ENCODE results near the gene CARM1.
"Not testable (repeated sequence)": the region's sequence is repeated elsewhere in the genome, so short reads cannot be mapped to it uniquely, and the experiment has no call there.

Gene CARM1

DNA sequence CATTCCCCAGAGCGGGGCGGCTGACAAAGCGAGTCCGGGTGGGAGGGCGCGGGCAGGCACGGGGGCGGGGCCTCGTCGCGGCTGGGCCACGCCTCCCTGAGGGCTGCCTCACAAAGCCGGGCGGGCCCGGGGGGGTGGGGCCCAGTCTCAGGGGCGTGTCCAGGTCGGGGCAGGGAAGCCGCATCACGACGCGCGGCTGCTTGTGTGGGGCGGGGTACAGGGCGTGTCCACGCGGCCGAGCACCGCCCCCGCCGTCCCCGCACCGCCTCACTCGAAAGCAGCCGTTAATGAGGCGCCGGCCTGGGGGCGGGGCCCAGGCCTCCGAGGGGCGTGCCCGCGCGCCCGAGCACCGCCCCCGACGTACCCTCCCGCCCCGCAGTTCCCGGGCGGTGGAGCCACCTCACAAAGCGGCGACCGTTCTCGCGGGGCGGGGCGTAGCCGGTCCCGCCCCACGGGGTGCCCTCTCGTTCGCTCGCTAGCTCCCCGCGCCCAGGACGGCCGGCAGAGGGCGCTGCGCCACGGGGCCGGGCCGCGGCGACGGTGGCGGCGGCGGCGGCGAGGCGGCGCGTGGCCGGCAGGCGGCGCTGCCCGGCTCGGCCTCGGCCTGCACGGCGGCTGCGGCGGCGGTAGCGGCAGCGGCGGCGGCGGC, at the start of gene CARM1:
TSS of gene CARM1 (plus strand) at position 599 of the 649 bp plus-strand sequence. CDS start 150 bp downstream, outside the sequence.
- in situ Hi-C loops (cut with HindIII; ENCODE audit: low sequenced_read_pairs) = no loop called here

GRCh38 chr19:10823690-10824089, 47.7 kb upstream of the CARM1 start:
- in situ Hi-C loops (cut with HindIII; ENCODE audit: low sequenced_read_pairs) = no loop called here

GRCh38 chr19:10826231-10826630, 45.1 kb upstream of the CARM1 start:
- in situ Hi-C loops (cut with HindIII; ENCODE audit: low sequenced_read_pairs) = no loop called here

GRCh38 chr19:10826846-10827245, 44.5 kb upstream of the CARM1 start:
- in situ Hi-C loops (cut with HindIII; ENCODE audit: low sequenced_read_pairs) = no loop called here

GRCh38 chr19:10828981-10829821, 42.2 kb upstream of the CARM1 start:
- in situ Hi-C loops (cut with HindIII; ENCODE audit: low sequenced_read_pairs) = no loop called here

- in situ Hi-C loops (cut with HindIII; ENCODE audit: low sequenced_read_pairs) = no loop called here
Measured at GRCh38 chr19:10829967-10830366, 41.4 kb upstream of the CARM1 start.

- in situ Hi-C loops (cut with HindIII; ENCODE audit: low sequenced_read_pairs) = no loop called here
Measured at GRCh38 chr19:10830370-10830769, 41.0 kb upstream of the CARM1 start.

DNA sequence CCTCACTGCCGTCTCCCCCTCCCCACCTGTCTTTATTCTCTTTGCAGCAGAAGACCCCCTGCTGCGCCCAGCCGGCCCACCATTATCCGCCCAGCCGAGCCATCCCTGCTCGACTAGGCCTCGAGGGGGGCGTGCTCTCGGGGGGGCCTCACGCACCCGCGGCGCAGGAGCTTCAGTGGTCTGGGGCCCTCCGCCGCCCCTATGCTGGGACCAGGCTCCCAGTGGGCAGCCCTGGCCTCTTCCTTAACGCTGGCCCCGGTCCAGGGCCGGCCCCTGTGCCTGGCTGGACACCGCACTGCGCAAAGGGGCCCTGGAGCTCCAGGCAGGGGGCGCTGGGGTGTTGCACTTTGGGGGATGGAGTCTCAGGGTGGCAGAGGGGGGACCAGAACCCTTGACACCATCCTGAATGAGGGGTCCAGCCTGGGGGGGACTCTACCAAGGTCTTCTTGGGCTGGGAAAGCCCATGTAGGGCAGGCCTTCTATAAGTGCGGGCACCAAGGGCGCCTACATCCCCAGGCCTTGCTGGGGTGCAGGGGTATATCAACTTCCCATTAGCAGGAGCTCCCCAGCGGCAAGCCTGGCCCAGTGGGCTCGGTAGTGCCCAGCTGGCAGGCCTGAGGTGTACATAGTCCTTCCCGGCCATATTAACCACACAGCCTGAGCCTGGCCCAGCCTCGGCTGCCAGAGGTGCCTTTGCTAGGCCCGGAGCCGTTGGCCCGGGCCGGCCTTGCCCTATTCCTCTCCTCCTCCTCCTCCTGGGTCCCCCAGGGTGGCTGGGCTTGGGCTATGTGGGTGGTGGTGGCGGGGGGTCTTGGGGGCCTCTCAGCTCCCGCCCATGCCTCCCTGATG, 40.2 kb upstream of the CARM1 start:
- in situ Hi-C loops (cut with HindIII; ENCODE audit: low sequenced_read_pairs) = no loop called here

DNA sequence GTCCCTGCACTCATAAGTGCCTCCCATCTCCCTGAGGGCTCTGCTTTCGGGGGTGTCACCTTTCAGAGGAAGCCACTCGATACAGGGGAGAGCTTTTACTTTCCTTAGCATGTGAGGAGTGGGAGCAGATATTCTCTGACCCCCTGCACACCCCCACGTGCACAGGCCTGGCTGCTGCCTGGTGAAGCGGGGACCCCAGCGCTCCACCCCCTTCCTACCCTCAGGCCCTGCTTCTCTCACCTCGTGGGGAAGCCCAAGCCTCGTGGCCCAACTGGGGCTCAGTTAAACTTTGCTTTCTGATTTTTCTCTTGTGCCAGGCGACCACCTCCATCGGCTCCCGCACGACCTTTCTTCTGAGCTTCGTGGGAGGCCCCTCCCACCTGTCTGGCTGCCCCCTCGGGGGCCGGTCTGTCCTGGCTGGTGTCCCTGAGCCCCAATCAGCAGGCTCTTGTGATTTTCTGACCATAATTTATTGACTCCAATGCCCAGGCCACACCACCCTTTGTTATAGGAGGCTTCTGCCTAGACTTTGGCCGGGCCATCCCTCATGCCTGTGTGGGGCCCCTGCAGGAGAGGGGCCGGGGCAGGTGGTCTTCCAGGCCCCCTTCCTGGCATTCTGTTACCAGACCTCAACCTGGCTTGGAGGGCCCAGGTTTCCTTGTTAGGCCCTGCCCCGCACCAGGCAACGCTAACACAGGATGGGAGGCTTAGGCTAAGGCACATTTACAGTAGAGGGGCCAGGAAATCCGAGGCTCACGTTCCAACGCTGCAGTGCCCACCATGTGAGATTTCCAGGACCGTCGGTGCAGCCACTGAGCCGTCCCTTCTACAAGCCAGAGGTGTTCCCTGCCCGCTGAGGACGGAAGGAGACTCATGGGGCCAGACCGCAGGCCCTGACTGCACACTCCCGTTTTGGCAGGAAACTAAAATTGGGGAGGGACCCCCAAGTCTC, 39.1 kb upstream of the CARM1 start:
- in situ Hi-C loops (cut with HindIII; ENCODE audit: low sequenced_read_pairs) = no loop called here

DNA sequence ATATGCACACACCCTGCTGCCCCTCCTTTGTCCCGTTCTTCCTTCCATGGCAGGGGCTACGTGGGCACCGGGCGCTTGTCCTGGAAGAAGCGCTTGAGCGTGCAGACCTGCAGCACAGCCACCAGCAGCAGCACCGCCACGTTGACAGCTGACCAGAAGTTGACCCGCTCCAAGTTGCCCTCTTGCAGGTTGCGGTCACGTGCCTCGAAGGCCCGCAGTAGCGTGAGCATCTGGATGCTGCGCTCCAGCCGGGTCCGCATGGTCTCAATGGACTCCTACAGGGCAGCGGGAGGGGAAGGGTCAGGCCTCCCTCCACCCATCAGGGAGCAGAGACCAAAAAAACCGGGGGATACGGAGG, 38.4 kb upstream of the CARM1 start:
- in situ Hi-C loops (cut with HindIII; ENCODE audit: low sequenced_read_pairs) = no loop called here

- in situ Hi-C loops (cut with HindIII; ENCODE audit: low sequenced_read_pairs) = no loop called here
Measured at GRCh38 chr19:10835089-10835753, 36.1 kb upstream of the CARM1 start.

GRCh38 chr19:10835754-10836478, 35.4 kb upstream of the CARM1 start, which contains the start of gene TMED1:
TMED1 (minus strand) TSS chr19:10836212; CDS start chr19:10836191, 21 bp downstream.
- in situ Hi-C loops (cut with HindIII; ENCODE audit: low sequenced_read_pairs) = no loop called here

- in situ Hi-C loops (cut with HindIII; ENCODE audit: low sequenced_read_pairs) = no loop called here
Measured at GRCh38 chr19:10836479-10837330, 34.6 kb upstream of the CARM1 start.

DNA sequence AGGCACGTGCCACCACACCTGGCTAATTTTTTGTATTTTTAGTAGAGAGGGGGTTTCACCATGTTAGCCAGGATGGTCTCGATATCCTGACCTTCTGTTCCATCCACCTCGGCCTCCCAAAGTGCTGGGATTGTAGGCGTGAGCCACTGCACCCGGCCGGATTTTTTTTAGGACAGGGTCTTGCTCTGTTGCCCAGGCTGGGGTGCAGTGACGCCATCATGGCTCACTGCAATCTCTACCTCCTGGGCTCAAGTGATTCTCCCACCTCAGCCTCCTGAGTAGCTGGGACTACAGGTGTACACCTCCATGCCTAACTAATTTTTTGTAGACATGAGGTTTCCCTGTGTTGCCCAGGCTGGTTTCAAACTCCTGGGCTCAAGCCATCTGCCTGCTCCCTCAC, 33.7 kb upstream of the CARM1 start:
- in situ Hi-C loops (cut with HindIII; ENCODE audit: low sequenced_read_pairs) = not testable (repeated sequence)

GRCh38 chr19:10838377-10838776, 33.0 kb upstream of the CARM1 start:
- in situ Hi-C loops (cut with HindIII; ENCODE audit: low sequenced_read_pairs) = no loop called here

GRCh38 chr19:10839114-10840050, 32.0 kb upstream of the CARM1 start:
- in situ Hi-C loops (cut with HindIII; ENCODE audit: low sequenced_read_pairs) = no loop called here

DNA sequence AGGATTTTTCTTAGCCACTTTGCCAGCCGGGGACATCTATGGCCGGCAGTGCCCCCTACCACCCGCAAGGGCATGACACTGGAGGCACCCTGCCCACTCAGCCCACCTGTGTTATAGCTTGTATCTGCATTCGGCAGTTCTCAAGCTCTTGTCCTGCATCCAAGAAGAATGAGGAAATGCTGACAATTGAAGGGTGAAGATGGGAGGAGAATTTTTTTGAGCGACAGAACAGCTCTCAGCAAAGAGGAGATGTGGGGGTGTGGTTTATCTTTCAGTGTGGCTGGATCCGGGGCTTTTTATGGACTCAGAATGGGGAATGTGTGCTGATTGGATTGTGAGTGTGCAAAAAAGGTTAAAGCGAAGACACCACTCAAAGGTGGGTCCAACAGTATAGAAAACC, 28.6 kb upstream of the CARM1 start:
- in situ Hi-C loops (cut with HindIII; ENCODE audit: low sequenced_read_pairs) = no loop called here

All from endothelial cell of hepatic sinusoid (primary cell).